NT2/D1 (cell line): ENCODE data around the gene RBMS1.

ENCODE experiments used
- SUZ12 ChIP-seq: IDR thresholded peaks from 2 replicates; pipeline ENCODE4 v1.6.1; 2011; ENCODE audit not compliant: insufficient read length, insufficient read depth; ENCODE audit errors: extremely low read depth
- ZNF274 ChIP-seq: IDR thresholded peaks from 2 replicates; pipeline ENCODE4 v1.6.1; 2011; ENCODE audit warnings: mild to moderate bottlenecking, low read depth, low read length

DNA sequence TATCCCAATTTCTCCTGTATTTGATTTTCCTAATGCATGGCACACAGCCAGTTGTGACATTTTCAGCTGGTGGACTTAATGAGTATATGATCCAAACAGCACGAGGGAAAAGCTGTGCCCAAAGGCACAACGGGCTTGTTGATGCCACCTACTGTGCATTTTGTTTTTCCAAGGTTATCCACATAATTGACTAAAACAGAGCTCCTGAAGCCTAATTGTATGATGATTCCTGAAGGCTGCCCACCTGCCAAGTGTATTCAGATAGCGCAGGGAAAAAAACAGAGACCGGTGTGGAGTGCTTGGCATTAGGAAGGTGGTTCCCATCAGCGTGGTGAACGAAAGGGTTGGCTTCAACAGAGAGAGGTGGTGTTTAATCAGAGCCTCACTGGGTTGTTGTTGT lies 14.9 kb downstream of the RBMS1 start:
- no peak for TF ChIP-seq ZNF274
- TF ChIP-seq SUZ12 = no peak
